A673 (cell line): ENCODE measurements around the gene RAPGEF4.

Experiments
- CTCF ChIP-seq: fragments of 300-800, 200-600 bp; sonication (generic); conservative IDR thresholded peaks from 2 replicates; pipeline ENCODE4 v1.5.1; 2017; ENCODE audit warnings: low read depth, mild to moderate bottlenecking, antibody characterized with exemption, low read length, moderate library complexity, mixed read lengths
- EZH2 ChIP-seq: fragments of 200-600 bp; sonication (generic); IDR thresholded peaks from 2 replicates; pipeline ENCODE4 v1.6.1; 2017; ENCODE audit warnings: borderline replicate concordance, low read depth, mild to moderate bottlenecking, mixed read lengths, antibody characterized with exemption, low read length; ENCODE audit not compliant: poor library complexity, severe bottlenecking

GRCh38 chr2:172742931-172743540 lies 7.4 kb downstream of the RAPGEF4 start:
- no peak for TF ChIP-seq EZH2
- TF ChIP-seq CTCF, result no peak
